Aorta (tissue), 5 donors: ENCODE data around the gene MN1. TPM values are rescaled to one million over a fixed set of nuclear protein-coding genes. Genes with fewer than 3 reads are reported as not detected.

Experiments used
- ATAC-seq: fragments of 200-7000 bp; cut with Tn5 transposase; one replicate; pipeline ENCODE4 v1.9.1; 2022; ENCODE audit warnings: moderate library complexity; ENCODE audit not compliant: low FRiP score
- DNase-seq, 2 donors: peaks; one replicate each; pipeline ENCODE4 v3.0.0-alpha.2; 2020
- H3K27ac ChIP-seq, 2 donors: one replicate each; pipeline ENCODE4 v1.5.1; 2013; ENCODE audit warnings: low read length in 2 of 2, mild to moderate bottlenecking in 2 of 2, moderate library complexity in 2 of 2, control low read depth in 1 of 2, inconsistent platforms in 1 of 2, low read depth in 1 of 2
- H3K27me3 ChIP-seq, 2 donors: one replicate each; pipeline ENCODE4 v1.6.1; 2013; ENCODE audit warnings: control low read depth in 1 of 2, low read length in 1 of 2, mild to moderate bottlenecking in 1 of 2, moderate library complexity in 1 of 2; ENCODE audit not compliant: insufficient read depth in 2 of 2, control insufficient read depth in 1 of 2
- H3K36me3 ChIP-seq, 2 donors: one replicate each; pipeline ENCODE4 v1.6.1; 2013; ENCODE audit warnings: control low read depth in 1 of 2, low read length in 1 of 2, mild to moderate bottlenecking in 1 of 2; ENCODE audit not compliant: insufficient read depth in 2 of 2, control insufficient read depth in 1 of 2
- H3K4me1 ChIP-seq, 2 donors: one replicate each; pipeline ENCODE4 v1.6.1; 2013; ENCODE audit warnings: low read length in 2 of 2, control low read depth in 1 of 2, mild to moderate bottlenecking in 1 of 2, moderate library complexity in 1 of 2; ENCODE audit not compliant: insufficient read depth in 2 of 2, control insufficient read depth in 1 of 2
- H3K4me3 ChIP-seq, 2 donors: one replicate each; pipeline ENCODE4 v1.5.1; 2013; ENCODE audit warnings: low read length in 2 of 2, control low read depth in 1 of 2, mild to moderate bottlenecking in 1 of 2
- H3K9me3 ChIP-seq: one replicate; pipeline ENCODE4 v1.6.1; 2013; ENCODE audit warnings: mild to moderate bottlenecking, low read length; ENCODE audit not compliant: control insufficient read depth
- WGBS, 2 donors: extraction: QIAGEN DNeasy Blood & Tissue Kit; methylation state at CpG; one replicate each; pipeline ENCODE4 v1.1.7; 2013; 5-methylcytosine and 5-hydroxymethylcytosine counted together
- intact Hi-C, 2 donors: fragments of 100-400 bp; cut with DNase I; formaldehyde crosslinking; loops; one replicate each; pipeline versions ENCODE4 v1.14.2 to v1.15.0; 2022
- polyA plus RNA-seq, 2 donors: library from polyadenylated mRNA; stranded (reverse); fragments of 200-250 nt; gene quantifications; one replicate each; pipeline ENCODE4 v1.2.3, GENCODE V29; 2013
- total RNA-seq, 2 donors: library from RNA; stranded (reverse); fragmentation: NEBNext Ultra II Directional; extraction: Animal tissue kit (Norgen Biotek cat#: 25700); gene quantifications; one replicate each; pipeline ENCODE4 v1.2.1, GENCODE V29; 2021
- donor health status: healthy with polysubstance abuse.
- donor health status: Bipolar disorder and iron deficiency.
- donor health status: DM: no; HTN: no; CAD: no.
- donor health status: DM: no; HTN: no; CAD: no.
- donor health status: DM: yes; HTN: yes; CAD: no.

The MN1 gene
- total and polyA plus RNA-seq, 4 donors, result 2.1 to 37.7 (median 13.3) TPM

DNA sequence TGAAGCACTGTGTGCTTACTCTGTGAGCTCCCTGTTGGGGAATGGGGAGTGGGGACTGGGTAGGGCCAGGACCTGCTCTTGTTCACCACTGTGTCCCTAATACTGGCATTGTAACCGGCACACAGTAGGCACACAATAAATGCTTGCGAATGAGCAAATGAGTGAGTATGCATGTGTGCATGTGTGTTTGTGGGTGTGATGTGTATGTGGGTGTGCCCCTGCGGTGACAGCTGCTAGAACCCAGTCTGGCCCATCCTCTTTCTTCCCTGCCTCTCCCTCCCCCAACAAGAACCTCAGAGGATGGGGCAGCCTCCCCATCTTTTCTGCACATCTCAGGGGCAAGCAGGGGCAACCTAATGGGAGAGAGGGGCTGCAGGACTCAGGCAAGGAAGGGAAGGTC is 90.5 kb downstream of the MN1 start:
- 95 to 96% methylated on average over 3 of the region's 3 CpGs for WGBS, 2 donors
- Histone ChIP-seq H3K27me3 (no peaks in the 10 kb centered on the region), H3K27ac (no peak overlapping the region), H3K9me3 (peaks cover 1% of the 10 kb centered on the region), H3K36me3 (no peaks in the 10 kb centered on the region), H3K4me1 (no peaks in the 10 kb centered on the region), H3K4me3 (no peak overlapping the region)
- intact Hi-C loops, result no loop called here
- ATAC-seq (no peak), DNase-seq (no peak)

GRCh38 chr22:27709919-27710675 is 91.5 kb downstream of the MN1 start:
- Histone ChIP-seq H3K27ac (no peak overlapping the region), H3K9me3 (no peaks in the 10 kb centered on the region), H3K4me3 (no peak overlapping the region), H3K4me1 (no peaks in the 10 kb centered on the region), H3K27me3 (no peaks in the 10 kb centered on the region), H3K36me3 (no peaks in the 10 kb centered on the region)
- ATAC-seq (no peak), DNase-seq (no peak)
- intact Hi-C loops, result no loop called here
- WGBS, 2 donors, result 93 to 94% methylated on average over 7 to 8 of the region's 8 CpGs

DNA sequence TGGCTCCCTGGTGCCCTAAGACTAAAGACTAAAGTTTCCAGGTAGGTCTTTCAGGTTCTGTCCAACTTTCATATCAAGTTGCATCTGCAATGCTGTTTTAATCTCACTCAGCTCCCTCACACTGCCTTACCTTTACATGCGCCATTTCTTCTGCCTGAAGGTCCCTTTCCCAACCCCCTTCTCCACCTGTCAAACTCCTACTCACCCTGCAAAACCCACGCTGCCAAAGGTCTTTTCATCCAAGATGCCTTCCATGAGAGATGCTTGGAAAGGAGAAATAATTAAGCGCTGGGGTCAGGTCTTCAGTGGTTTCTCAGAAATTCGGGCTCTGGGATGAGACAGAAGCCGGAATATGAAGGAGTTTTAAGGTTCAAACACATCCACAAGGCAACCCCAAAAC is 95.1 kb downstream of the MN1 start:
- DNase-seq (no peak), ATAC-seq (no peak)
- Histone ChIP-seq H3K4me3 (no peak overlapping the region), H3K27me3 (no peaks in the 10 kb centered on the region), H3K36me3 (no peaks in the 10 kb centered on the region), H3K4me1 (no peaks in the 10 kb centered on the region), H3K9me3 (peaks cover 3% of the 10 kb centered on the region), H3K27ac (no peak overlapping the region)
- intact Hi-C loops, result no loop called here
- 95 to 98% methylated on average over 5 of the region's 5 CpGs for WGBS, 2 donors

- Histone ChIP-seq H3K27me3 (no peaks in the 10 kb centered on the region), H3K27ac (no peak overlapping the region), H3K36me3 (no peaks in the 10 kb centered on the region), H3K4me3 (no peak overlapping the region), H3K4me1 (no peaks in the 10 kb centered on the region), H3K9me3 (peaks cover 3% of the 10 kb centered on the region)
- ATAC-seq (no peak), DNase-seq (no peak)
- intact Hi-C loops, result no loop called here
- 72 to 75% methylated on average over 12 of the region's 12 CpGs for WGBS, 2 donors
These were observed 96.0 kb downstream of the MN1 start for GRCh38 chr22:27705408-27706080.

- Histone ChIP-seq H3K9me3 (peaks cover 3% of the 10 kb centered on the region), H3K27ac (no peak overlapping the region), H3K4me3 (no peak overlapping the region), H3K36me3 (no peaks in the 10 kb centered on the region), H3K4me1 (no peaks in the 10 kb centered on the region), H3K27me3 (no peaks in the 10 kb centered on the region)
- ATAC-seq, result no peak
- no peak for DNase-seq
- intact Hi-C loops, result no loop called here
- 91 to 95% methylated on average over 6 of the region's 6 CpGs for WGBS, 2 donors
These were observed 97.0 kb downstream of the MN1 start for GRCh38 chr22:27704581-27704980.

DNA sequence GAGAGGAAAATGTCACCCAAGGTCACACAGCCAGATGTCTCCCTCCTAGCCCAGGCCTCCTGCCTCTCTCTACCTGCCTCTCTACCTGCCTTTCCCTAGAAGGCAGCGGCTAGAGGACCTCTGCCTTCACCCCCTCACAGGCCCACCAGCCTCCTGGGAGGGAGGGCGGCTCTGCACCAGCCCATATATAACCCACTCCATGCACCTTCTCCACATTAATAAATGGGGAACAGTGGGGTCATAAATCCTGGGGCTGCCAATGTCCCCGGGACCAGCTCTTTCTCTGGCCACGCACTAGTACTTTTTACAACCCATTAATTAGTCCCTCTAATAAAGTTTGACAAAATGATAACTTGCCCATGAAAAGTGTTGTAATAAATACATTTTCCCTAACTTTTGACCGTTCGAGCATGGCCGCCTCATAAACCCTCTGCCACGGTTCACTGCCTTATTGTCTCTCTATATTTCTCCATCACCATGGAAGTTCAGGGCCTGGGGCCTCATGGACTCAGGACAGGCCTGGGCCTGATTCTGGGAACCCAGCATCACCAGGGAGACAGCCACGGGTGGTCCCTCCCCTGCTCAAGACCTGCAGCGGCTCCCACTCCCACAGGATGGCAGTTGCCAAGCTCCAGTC is 102.1 kb downstream of the MN1 start:
- 85 to 87% methylated on average over 10 of the region's 10 CpGs for WGBS, 2 donors
- Histone ChIP-seq H3K4me1 (no peaks in the 10 kb centered on the region), H3K27ac (no peak overlapping the region), H3K9me3 (peaks cover 5% of the 10 kb centered on the region), H3K36me3 (no peaks in the 10 kb centered on the region), H3K4me3 (no peak overlapping the region), H3K27me3 (no peaks in the 10 kb centered on the region)
- no peak for ATAC-seq
- no peak for DNase-seq
- intact Hi-C loops, result no loop called here

GRCh38 chr22:27698813-27699212 is 102.7 kb downstream of the MN1 start:
- H3K4me1 ChIP-seq, result no peaks in the 10 kb centered on the region
- DNase-seq (no peak), ATAC-seq (no peak)
- peaks cover 5% of the 10 kb centered on the region for H3K9me3 ChIP-seq
- H3K27me3 ChIP-seq, result no peaks in the 10 kb centered on the region
- no peak overlapping the region for H3K4me3 ChIP-seq
- intact Hi-C loops, result no loop called here
- no peak overlapping the region for H3K27ac ChIP-seq
- WGBS, 2 donors, result 74 to 79% methylated on average over 5 of the region's 5 CpGs
- no peaks in the 10 kb centered on the region for H3K36me3 ChIP-seq
